ENCODE data around the gene PIK3R4.

PIK3R4 gene

DNA sequence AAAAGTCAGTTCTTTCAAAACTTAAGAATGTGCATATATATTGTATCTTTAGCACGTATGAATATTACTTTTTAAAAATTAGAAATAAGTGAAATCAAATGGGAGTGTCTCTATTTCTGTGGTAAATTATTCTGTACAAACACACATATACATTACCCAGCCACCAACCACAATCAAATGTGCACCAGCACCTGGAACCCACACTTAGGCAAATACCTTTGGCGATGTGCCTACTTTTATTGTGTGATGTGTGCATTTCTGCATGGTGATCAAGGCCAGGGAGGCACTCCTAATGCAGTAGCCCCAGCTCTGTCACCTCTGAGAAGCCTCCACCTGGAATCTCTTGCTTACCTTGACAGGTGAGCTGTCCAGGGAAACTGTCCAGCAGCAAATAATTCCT, 76.9 kb downstream of the PIK3R4 start:
- Histone ChIP-seq H3K27me3 (ENCODE audit: control insufficient read depth, insufficient read depth, low read length, poor library complexity, severe bottlenecking) (no peaks in the 10 kb centered on the region), H3K36me3 (ENCODE audit: control insufficient read depth, insufficient read depth, low read length) (no peaks in the 10 kb centered on the region), H3K9me3 (ENCODE audit: control insufficient read depth, low read length) (no peaks in the 10 kb centered on the region), H3K4me3 (ENCODE audit: insufficient read depth, low read depth, low read length) (no peak overlapping the region), H3K27ac (ENCODE audit: insufficient read depth, low read depth, low read length, poor library complexity, severe bottlenecking) (no peak overlapping the region), H3K4me1 (ENCODE audit: control insufficient read depth, insufficient read depth, low read length) (no peaks in the 10 kb centered on the region)
- 83 to 89% methylated on average over 1 of the region's 2 CpGs for WGBS, 2 experiments

DNA sequence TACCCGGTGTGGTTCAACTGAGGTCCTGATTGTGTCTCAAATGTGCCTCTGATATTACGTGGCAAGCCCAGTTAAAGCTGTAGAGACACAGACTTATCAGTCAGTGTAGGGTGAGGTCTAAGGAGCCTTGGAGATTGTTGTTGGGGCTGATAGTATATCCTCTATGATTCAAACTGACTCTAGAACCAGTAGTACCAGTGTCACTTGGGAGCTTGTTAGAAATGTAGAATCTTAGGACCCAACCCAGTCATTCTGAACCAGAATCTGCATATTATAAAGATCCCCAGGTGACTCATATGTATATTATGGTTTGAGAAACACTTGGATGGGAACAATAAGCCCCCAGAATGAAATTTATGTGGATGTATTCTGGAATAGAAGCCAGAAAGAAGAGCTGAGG, 83.5 kb downstream of the PIK3R4 start:
- Histone ChIP-seq H3K4me1 (ENCODE audit: control insufficient read depth, insufficient read depth, low read length) (no peaks in the 10 kb centered on the region), H3K9me3 (ENCODE audit: control insufficient read depth, low read length) (no peaks in the 10 kb centered on the region), H3K27me3 (ENCODE audit: control insufficient read depth, insufficient read depth, low read length, poor library complexity, severe bottlenecking) (no peaks in the 10 kb centered on the region), H3K27ac (ENCODE audit: insufficient read depth, low read depth, low read length, poor library complexity, severe bottlenecking) (no peak overlapping the region), H3K36me3 (ENCODE audit: control insufficient read depth, insufficient read depth, low read length) (no peaks in the 10 kb centered on the region), H3K4me3 (ENCODE audit: insufficient read depth, low read depth, low read length) (no peak overlapping the region)
- WGBS, 2 experiments, result 93 to 98% methylated on average over 2 of the region's 2 CpGs

DNA sequence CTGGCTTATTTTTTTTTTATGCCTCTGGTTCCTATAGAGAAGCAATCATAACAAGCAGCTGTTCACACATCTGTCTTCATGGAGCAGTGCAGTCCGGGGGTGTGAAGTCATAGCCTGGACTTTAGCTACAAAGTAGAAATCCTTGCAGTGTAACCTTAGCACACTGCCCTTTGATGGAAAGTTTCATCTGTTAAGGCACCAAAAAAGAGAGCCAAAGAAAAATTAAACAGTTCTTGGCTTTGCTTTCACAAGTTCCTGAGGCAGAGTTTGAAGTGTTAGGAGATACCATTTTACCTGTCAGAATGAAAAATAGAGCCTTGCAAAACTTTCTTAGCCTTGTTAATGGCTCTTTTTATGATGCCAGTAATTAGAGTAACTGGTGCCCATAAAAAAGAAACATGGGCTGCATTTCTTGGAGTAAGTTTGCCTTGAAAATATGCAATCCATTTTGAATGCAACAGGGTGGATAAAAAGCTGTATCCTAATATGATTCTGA, 84.1 kb downstream of the PIK3R4 start:
- no peaks in the 10 kb centered on the region for H3K9me3 ChIP-seq (ENCODE audit: control insufficient read depth, low read length)
- H3K36me3 ChIP-seq (ENCODE audit: control insufficient read depth, insufficient read depth, low read length), result no peaks in the 10 kb centered on the region
- WGBS, 2 experiments, result 88 to 94% methylated on average over 1 of the region's 1 CpG

DNA sequence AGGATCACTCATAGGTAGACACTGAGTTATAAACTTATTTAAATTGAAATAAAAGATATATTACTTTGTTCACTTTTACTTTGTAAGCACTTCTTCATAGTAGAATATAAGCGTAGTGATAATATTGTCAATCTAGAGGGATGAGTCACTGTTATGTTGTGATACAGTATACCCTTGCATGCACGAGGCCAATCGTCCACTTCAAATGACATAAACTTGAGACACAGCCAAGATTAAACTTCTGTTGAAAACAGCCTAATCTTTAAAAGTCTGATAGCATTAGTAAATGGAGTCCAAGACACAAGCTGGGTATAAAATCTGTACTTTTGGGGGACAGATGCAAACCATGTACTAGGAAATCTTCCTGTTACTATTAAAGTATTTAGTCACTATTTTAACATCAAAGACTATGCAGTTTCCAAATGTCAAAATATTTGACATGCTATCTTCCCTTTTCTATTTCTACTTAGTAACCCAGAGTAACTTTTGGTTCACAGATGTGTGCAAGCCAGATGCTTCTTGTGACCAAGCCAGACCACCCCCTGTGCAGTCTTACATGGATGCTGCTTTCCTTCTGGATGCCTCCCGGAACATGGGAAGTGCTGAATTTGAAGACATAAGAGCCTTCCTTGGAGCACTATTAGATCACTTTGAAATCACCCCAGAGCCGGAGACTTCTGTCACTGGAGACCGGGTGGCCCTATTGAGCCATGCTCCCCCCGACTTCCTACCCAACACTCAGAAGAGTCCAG, 85.3 kb downstream of the PIK3R4 start:
- no peaks in the 10 kb centered on the region for H3K9me3 ChIP-seq (ENCODE audit: control insufficient read depth, low read length)
- H3K4me1 ChIP-seq (ENCODE audit: control insufficient read depth, insufficient read depth, low read length), result no peaks in the 10 kb centered on the region
- no peak overlapping the region for H3K4me3 ChIP-seq (ENCODE audit: insufficient read depth, low read depth, low read length)
- no peaks in the 10 kb centered on the region for H3K27me3 ChIP-seq (ENCODE audit: control insufficient read depth, insufficient read depth, low read length, poor library complexity, severe bottlenecking)
- H3K27ac ChIP-seq (ENCODE audit: insufficient read depth, low read depth, low read length, poor library complexity, severe bottlenecking), result no peak overlapping the region
- WGBS, 2 experiments, result 93 to 98% methylated on average over 7 of the region's 7 CpGs
- no peaks in the 10 kb centered on the region for H3K36me3 ChIP-seq (ENCODE audit: control insufficient read depth, insufficient read depth, low read length)

More for the DNA sequence above, 84.1 kb downstream of the PIK3R4 start:
- Histone ChIP-seq H3K27me3 (ENCODE audit: control insufficient read depth, insufficient read depth, low read length, poor library complexity, severe bottlenecking) (no peaks in the 10 kb centered on the region), H3K4me3 (ENCODE audit: insufficient read depth, low read depth, low read length) (no peak overlapping the region), H3K4me1 (ENCODE audit: control insufficient read depth, insufficient read depth, low read length) (no peaks in the 10 kb centered on the region), H3K27ac (ENCODE audit: insufficient read depth, low read depth, low read length, poor library complexity, severe bottlenecking) (no peak overlapping the region)

DNA sequence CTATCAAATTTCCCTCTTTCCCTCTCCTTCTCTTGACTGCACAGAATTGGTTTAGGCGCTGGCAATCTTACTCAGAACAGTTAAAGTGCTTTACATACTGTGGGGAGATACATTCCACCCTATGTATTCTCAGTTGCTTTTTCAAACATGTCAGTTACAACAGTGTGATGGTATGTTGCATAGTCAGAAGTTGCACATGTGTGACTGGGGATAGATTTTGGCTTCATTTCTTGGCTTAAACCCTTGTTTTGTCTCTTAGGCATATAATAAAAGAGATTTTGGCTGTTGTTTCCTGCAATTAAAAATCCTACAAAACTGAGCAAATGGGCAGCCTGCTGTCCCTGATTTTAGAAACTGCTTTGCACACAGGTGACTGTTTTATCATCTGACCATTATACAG, 86.7 kb downstream of the PIK3R4 start:
- 75 to 92% methylated on average over 1 of the region's 1 CpG for WGBS, 2 experiments
- Histone ChIP-seq H3K27ac (ENCODE audit: insufficient read depth, low read depth, low read length, poor library complexity, severe bottlenecking) (no peak overlapping the region), H3K36me3 (ENCODE audit: control insufficient read depth, insufficient read depth, low read length) (no peaks in the 10 kb centered on the region), H3K27me3 (ENCODE audit: control insufficient read depth, insufficient read depth, low read length, poor library complexity, severe bottlenecking) (no peaks in the 10 kb centered on the region), H3K4me1 (ENCODE audit: control insufficient read depth, insufficient read depth, low read length) (no peaks in the 10 kb centered on the region), H3K9me3 (ENCODE audit: control insufficient read depth, low read length) (no peaks in the 10 kb centered on the region), H3K4me3 (ENCODE audit: insufficient read depth, low read depth, low read length) (no peak overlapping the region)

DNA sequence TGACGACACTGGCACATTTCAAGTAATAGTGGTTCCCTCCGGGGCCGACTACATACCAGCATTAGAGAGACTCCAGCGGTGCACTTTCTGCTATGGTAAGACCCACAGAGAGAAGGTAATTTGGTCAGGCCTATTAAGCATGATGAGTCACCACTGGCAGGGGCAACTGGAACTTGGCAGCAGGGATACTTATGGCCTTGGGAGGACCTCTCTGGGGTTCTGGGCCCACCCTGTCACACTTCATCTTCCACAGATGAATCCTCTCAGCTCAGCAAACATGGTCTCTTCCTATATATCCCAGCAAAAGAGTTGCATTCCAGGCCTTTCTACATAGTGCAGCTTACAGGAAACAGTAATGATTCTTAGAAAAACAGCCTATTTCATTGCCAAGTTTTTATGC, 88.0 kb downstream of the PIK3R4 start:
- Histone ChIP-seq H3K4me3 (ENCODE audit: insufficient read depth, low read depth, low read length) (no peak overlapping the region), H3K36me3 (ENCODE audit: control insufficient read depth, insufficient read depth, low read length) (no peaks in the 10 kb centered on the region), H3K4me1 (ENCODE audit: control insufficient read depth, insufficient read depth, low read length) (no peaks in the 10 kb centered on the region), H3K27ac (ENCODE audit: insufficient read depth, low read depth, low read length, poor library complexity, severe bottlenecking) (no peak overlapping the region), H3K9me3 (ENCODE audit: control insufficient read depth, low read length) (no peaks in the 10 kb centered on the region), H3K27me3 (ENCODE audit: control insufficient read depth, insufficient read depth, low read length, poor library complexity, severe bottlenecking) (no peaks in the 10 kb centered on the region)
- 95 to 96% methylated on average over 4 of the region's 4 CpGs for whole genome bisulfite sequencing, 2 experiments

DNA sequence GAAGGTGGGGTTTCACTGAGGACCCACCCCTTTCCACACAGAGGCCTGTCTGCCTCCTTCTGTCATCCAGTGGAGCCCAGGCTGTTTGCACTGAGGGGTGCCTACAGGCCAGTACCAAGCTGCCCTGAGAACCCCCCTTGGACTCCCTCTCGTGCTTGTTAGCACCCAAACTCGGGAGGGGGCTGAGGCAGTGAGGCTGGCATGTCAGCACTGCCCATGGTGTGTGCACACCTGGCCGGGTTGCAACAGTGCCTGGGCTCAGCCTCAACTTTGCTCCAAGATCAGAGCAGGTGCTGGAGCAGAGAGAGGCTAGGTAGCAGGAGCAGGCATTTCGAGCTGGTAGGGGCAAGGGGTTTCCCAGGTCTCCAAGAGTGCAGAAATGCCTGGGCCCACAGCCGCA, 90.0 kb downstream of the PIK3R4 start:
- no peaks in the 10 kb centered on the region for H3K27me3 ChIP-seq (ENCODE audit: control insufficient read depth, insufficient read depth, low read length, poor library complexity, severe bottlenecking)
- H3K4me3 ChIP-seq (ENCODE audit: insufficient read depth, low read depth, low read length), result no peak overlapping the region
- no peaks in the 10 kb centered on the region for H3K4me1 ChIP-seq (ENCODE audit: control insufficient read depth, insufficient read depth, low read length)
- 90 to 94% methylated on average over 5 of the region's 5 CpGs for WGBS, 2 experiments
- H3K9me3 ChIP-seq (ENCODE audit: control insufficient read depth, low read length), result no peaks in the 10 kb centered on the region
- H3K27ac ChIP-seq (ENCODE audit: insufficient read depth, low read depth, low read length, poor library complexity, severe bottlenecking), result no peak overlapping the region
- H3K36me3 ChIP-seq (ENCODE audit: control insufficient read depth, insufficient read depth, low read length), result no peaks in the 10 kb centered on the region

DNA sequence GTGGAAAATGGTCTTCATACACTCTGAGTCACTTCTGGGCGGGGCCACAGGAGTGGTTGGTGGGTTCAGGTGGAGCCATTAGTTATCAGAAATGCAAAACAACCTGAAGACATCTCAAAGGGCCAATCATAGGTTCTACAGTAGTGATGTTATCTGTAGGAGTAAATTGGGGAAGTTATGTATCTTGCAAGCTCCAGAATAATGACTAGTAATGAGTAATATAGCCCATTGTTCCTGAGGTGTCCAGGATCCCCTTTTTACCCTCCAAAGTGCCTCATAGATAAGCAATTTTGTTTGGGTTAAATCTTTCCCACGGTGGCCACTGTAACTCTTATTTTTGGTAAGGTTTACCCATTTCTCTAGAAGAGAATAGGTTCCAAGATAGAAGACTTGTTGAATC, 91.7 kb downstream of the PIK3R4 start:
- Histone ChIP-seq H3K9me3 (ENCODE audit: control insufficient read depth, low read length) (no peaks in the 10 kb centered on the region), H3K36me3 (ENCODE audit: control insufficient read depth, insufficient read depth, low read length) (no peaks in the 10 kb centered on the region), H3K4me3 (ENCODE audit: insufficient read depth, low read depth, low read length) (no peak overlapping the region), H3K27me3 (ENCODE audit: control insufficient read depth, insufficient read depth, low read length, poor library complexity, severe bottlenecking) (no peaks in the 10 kb centered on the region), H3K27ac (ENCODE audit: insufficient read depth, low read depth, low read length, poor library complexity, severe bottlenecking) (no peak overlapping the region), H3K4me1 (ENCODE audit: control insufficient read depth, insufficient read depth, low read length) (no peaks in the 10 kb centered on the region)
- 96 to 98% methylated on average over 2 of the region's 2 CpGs for WGBS, 2 experiments

DNA sequence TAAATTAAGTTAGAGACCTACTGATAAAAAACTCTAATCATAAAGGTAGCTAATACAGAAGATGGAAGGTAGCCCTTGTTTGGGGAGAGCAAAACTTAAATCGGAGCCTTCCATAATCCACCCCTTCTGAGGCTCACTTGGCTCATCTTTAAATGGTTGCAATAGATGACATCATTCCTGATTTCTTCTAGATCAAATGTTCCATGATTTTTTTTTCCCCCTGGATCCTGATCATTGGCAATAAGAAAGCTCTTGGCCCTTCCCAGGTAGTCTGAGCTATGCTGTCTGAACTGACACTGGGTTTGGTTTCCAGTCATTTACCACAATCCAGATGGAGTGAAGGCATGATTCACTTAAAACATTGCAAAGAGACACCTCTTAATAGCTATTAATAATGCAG, 92.5 kb downstream of the PIK3R4 start:
- Histone ChIP-seq H3K27me3 (ENCODE audit: control insufficient read depth, insufficient read depth, low read length, poor library complexity, severe bottlenecking) (no peaks in the 10 kb centered on the region), H3K27ac (ENCODE audit: insufficient read depth, low read depth, low read length, poor library complexity, severe bottlenecking) (no peak overlapping the region), H3K36me3 (ENCODE audit: control insufficient read depth, insufficient read depth, low read length) (no peaks in the 10 kb centered on the region), H3K4me3 (ENCODE audit: insufficient read depth, low read depth, low read length) (no peak overlapping the region), H3K9me3 (ENCODE audit: control insufficient read depth, low read length) (no peaks in the 10 kb centered on the region), H3K4me1 (ENCODE audit: control insufficient read depth, insufficient read depth, low read length) (no peaks in the 10 kb centered on the region)
- 93 to 95% methylated on average over 1 of the region's 1 CpG for whole genome bisulfite sequencing, 2 experiments

DNA sequence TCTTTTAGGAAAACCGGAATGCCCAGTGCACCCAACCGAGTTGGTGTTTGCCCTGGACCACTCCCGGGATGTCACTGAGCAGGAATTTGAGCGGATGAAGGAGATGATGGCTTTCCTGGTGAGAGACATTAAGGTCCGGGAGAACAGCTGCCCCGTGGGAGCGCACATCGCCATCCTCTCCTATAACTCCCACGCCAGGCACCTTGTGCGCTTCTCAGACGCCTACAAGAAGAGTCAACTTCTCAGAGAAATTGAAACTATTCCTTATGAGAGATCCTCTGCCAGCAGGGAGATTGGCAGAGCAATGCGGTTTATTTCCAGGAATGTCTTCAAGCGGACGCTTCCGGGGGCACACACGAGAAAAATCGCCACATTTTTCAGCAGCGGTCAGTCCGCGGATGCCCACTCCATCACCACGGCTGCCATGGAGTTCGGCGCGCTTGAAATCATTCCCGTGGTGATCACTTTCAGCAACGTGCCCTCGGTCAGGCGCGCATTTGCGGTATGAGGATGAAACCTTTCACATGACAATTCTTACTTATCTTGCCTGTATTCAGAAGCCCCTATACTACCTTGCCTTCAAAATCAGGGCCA, 97.5 kb downstream of the PIK3R4 start:
- H3K27me3 ChIP-seq (ENCODE audit: control insufficient read depth, insufficient read depth, low read length, poor library complexity, severe bottlenecking), result no peaks in the 10 kb centered on the region
- no peak overlapping the region for H3K4me3 ChIP-seq (ENCODE audit: insufficient read depth, low read depth, low read length)
- no peaks in the 10 kb centered on the region for H3K4me1 ChIP-seq (ENCODE audit: control insufficient read depth, insufficient read depth, low read length)
- H3K36me3 ChIP-seq (ENCODE audit: control insufficient read depth, insufficient read depth, low read length), result no peaks in the 10 kb centered on the region
- no peak overlapping the region for H3K27ac ChIP-seq (ENCODE audit: insufficient read depth, low read depth, low read length, poor library complexity, severe bottlenecking)
- 94 to 95% methylated on average over 30 of the region's 30 CpGs for WGBS, 2 experiments
- H3K9me3 ChIP-seq (ENCODE audit: control insufficient read depth, low read length), result no peaks in the 10 kb centered on the region
